Suppressor macrophage treated with lipopolysaccharide for 4 hours (primary cell): ENCODE measurements around the gene ITPK1.

Experiments used
- DNase-seq: peaks from one replicate; pipeline ENCODE4 v3.0.0-alpha.2; 2020

ITPK1 gene

DNA sequence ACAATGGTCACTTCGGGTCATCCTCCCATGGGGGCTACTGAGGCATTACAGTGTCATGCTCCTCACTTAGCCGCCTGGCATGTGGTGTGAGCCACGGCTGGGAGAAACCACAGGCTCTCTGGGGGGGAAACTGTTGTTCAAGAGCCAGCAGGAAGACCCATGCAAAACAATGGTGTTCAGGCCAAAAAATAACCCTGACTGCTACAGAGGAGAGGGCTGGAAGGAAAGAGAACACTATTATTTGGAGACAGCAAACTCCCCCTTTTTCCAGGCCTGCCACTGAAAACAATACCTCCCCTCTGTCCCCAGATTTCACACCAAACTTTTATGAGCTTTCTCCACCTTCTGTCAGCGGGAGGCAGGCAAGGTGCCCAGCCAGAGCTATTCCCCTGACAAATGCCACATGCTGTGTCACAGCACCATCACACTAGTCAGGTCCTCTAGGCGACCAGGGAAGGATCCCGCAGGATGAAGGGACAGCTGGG is 109.1 kb downstream of the ITPK1 start:
- no peak for DNase-seq

DNA sequence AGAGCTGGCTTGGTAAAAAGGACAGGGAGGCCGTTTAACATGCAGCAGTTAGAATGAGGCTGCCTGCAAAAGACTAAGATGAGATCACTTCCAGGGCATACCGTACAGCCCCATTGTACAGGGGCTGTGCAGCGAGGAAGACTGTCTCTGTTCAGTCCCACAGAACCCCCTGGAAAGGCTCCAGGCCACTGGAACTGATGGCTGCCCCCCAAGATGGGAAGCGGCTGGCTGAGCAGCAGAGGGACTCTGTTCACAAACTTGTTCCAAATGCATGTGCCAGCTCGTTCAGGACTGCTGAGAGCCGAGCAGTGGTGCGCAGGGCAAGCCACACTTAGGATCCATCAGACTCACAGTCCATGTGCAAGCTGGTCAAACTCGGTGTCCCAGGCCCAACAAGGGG is 109.9 kb downstream of the ITPK1 start:
- DNase-seq = no peak

DNA sequence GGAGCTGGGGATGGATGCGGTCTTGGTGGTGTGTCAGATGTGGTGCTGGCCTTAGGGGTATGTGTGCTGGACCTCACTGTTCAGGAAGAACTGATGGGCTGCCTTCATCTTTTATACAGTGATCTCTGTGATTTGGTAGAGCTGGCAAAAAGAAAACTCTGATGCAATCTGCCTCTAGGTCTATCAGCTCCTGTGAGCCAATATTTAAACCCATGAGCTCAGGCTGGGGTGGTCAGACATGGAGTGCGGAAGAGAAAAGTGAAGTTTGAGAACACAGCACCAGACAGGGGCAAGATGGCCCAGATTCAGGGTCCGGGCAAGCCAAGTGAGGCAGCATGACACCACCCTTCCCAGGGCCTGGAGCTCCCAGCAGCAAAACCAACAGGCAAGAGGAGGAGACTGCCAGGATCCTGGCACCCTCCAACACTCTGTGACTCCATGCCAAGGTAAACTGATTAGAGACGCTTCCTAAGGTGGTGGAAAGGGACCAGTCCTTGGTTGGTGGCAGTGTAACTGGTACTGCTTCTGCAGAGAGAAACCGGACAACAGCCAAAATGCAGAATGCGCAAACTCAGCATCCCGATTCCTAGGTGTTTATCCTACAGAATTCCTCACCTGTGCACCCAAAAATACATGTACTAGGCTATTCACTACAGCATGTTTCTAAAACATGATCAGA is 110.5 kb downstream of the ITPK1 start:
- no peak for DNase-seq

DNA sequence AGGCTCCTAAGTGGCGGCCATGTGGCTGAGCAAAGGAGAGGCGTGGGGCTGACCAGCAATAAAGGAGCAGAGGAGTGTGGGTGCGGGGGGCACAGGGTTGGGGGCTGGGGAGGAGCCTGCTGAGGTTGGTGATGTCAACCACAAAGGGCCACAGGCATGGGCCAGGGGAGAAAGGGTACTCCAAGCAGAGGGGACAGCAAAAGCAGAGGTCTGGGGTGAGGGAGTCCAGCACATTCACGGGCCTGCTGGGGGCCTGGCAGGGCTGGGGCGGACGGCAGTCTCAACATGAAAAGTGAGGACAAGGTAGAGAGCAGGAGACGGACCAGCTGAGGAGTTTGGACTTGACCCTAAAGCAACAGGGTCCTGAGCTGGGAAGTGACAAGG is 111.0 kb downstream of the ITPK1 start:
- DNase-seq = no peak

DNA sequence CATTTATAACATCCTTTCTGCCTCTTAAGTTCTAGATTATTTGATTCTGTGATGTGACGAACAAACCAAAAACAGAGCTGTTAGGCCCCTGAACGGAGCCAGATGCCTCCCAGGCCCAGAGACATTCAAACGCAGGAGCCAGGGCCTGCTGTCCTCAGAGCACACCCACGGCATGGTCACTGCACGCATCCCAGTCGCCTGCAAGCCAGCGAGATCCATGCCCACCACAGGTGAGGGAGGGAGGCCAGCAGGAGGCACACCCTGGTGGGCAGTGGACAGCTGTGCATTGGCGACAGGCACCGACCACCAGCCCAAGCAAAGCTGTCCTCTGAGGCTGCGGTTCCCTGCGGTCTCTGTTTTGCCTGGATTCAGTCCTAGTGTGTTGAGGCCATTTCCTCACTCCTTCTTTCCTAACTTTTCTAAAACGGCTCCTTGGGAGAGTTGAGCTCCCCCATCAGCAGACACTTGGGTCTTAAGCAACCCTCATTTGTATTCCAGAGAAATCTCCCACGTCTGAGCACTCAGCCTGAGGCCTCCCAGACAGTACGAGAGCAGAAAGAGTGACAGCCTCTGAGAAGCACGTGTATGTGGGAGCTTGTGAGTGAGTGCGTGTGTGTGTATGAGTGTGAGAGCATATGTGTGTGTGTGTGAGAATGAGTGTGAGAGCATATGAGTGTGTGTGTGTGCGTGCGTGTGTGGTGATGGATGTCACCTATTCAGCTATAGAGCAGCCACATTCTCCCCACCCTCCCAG is 111.6 kb downstream of the ITPK1 start:
- DNase-seq = no peak

DNA sequence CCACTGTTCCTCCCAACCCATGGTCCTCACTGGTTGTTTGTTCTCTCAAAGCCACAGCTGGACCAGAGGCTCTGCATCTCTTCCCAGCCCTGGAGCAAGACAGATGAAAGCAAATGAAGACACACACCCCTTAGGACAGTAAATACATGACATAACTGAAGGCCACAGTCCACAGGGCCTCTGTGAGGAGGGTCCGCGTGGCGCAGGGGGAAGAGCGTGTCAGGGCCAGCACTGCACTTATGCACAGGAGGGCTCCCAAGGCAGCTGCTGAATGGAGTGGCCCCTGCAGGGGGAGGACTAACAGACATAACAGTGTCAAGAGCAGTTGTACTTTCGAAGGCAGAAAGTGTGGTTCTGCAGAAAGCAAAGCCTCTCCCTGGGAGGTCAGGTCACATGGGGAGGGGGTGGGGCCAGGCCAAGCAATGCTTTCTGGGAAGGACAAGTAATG is 112.8 kb downstream of the ITPK1 start:
- no peak for DNase-seq

DNA sequence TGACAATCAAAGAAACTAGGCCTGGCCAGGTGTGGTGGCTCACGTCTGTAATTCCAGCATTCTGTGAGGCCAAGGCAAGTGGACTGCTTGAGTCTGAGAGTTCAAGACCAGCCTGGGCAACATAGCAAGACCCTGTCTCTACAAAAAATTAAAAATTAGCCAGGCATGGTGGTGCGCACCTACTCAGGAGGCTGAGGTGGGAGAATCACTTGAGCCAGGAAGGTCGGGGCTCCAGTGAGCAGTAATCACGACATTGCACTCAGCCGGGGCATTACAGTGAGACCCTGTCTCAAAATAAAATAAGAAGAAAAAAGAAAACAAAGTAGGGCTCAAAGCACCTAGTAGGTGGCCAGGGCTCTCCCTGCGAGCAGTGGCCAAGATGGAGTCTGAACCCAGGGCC is 113.7 kb downstream of the ITPK1 start:
- no peak for DNase-seq

DNA sequence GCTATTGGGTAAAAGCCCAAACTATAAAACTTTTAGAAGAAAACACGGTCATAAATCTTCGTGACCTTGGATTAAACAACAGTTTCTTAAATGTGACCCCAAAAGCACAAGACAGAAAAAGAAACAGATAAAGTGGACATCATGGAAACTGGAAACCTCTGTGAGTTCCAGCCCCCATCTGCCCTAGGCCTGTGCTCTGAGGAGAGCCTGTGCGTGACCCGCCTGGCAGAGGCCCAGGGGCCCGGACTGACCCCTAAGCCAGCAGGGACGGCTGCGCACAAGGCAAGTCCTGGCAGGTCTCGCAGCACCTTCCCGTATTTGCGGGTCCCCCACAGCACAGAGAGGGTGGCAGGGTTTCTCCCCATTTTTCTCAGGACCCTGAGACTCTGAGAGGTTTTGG is 116.8 kb downstream of the ITPK1 start:
- no peak for DNase-seq

DNA sequence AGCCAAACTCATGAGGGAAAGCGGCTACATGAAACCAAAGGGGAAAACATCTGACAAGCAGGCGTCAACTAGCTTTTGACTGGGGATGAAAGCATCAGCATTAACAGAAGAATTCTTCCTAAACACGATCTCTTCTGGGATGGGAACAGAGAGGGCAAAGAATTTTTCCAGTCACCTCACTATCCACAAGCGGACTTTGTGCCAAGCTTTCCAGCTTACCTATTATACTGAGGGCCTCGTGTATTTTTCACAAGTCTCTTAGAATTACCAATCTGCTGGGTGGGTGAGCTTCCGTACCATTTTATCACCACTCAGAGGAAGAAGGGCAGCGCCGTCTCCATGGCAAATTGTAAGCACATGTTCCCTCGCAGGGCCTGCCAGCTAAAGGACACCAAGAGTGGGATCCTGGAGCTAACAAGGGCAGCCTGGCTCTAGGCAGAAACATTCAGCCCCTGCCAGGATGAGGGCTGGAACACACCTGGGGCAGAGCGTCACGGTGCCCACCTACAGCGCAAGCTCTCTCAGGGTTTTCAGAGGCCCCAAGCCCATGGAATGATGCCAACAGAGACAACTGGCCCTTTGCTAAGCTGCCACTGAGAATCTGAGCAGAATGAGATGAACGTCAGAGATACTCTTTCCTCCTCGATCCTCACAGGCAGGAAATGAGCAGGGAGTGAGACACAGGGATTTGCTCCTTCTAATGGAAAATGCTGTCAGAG is 118.2 kb downstream of the ITPK1 start:
- no peak for DNase-seq

DNA sequence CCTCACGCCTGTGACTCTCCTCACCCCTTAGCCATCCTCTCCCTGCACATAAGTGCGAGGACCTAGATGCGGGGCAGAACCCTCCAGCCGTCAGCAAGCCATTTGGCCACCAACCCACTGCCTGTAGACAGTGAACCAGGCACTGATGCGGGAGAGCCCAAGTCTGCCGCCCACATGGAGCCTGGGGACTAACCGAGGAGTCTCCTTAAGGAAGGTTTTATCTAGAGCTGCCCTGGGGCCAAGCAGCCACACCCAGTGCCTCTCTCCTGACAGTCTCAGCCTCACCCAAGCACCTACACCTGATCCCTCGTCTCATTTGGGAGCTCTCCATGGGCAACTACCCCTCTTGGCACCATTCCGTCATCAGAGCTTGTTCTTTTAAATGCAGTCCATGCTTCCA is 120.1 kb downstream of the ITPK1 start:
- no peak for DNase-seq

DNA sequence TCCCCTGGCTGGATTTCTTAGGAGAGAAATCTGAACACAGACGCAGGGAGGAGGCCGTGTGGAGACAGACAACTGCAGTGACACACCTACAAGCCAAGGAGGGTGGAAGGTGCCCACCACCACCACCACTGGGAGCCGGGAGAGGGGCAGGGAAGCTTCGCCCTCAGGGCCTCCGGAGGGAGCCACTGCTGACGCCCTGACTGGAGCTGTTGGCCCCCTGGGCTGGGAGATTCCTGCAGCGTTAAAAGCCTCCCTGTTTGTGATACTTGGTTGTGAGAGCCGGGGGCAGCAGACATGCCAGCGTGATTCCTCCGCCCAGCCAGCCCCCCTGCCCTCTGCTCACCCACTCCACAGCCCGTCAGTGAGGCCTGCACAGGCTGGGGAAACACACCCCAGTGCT is 120.8 kb downstream of the ITPK1 start:
- DNase-seq = no peak

DNA sequence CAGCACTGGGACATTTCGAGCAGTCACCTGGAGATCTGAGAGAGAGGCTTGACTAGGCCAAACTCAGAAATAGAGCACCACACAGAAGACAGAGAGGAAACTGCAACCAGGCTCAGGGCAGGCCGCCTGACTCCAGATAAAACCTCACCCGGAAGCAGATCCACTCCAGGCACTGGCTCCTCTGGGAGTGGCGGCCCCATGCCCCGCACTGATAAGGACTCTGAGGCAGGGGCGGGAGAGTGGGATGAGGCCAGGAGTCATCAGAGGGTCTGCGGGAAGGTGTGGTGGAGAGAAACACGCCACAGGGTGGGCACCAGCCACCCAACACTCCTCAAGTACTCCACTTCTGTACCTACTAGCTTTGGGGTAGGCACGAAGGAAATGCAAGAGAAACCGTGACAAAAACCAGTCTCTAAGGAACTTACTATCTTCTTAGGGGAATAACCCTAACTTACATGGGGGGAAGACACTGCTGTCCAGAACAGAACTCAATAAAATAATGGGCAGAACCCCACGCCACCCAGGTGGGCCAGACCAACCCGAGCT is 121.5 kb downstream of the ITPK1 start:
- no peak for DNase-seq

DNA sequence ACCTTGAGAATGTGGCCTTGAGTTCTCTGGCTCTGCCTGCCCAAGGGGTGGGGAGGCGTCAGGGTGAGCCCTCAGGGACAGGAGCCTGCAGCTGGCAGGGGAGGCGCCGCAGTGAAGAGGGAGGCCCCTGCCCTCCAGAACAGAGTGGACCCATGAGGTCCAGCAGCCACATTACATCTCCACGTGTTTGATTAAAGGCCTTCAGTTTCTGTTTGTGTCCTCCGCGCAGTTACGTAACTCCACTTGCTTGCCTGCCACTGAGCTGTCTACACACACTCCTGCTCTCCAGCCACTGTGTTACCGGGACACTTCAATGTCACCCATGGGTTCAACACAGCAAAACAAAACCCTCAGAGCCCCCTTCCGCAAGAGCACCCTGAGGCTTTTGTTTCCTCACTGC is 122.4 kb downstream of the ITPK1 start:
- no peak for DNase-seq

DNA sequence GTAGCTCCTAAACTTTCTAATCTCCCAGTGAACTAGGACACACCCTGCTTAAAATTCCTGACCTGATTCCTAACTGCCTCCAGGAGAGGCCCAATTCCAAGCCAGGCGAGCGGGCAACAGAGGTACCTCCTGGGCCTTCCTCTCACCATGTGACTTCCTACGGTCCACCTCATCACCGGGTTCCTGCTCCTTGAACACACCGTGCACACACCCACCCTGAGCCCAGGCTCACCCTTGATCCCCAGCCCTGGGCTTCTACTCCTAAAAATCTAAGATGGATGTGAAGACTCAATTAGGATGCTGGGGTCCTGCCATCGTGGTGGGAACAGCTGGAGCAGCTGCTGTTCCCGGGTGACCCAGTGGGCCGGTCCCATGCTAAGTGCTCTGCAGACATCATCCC is 124.2 kb downstream of the ITPK1 start:
- no peak for DNase-seq

DNA sequence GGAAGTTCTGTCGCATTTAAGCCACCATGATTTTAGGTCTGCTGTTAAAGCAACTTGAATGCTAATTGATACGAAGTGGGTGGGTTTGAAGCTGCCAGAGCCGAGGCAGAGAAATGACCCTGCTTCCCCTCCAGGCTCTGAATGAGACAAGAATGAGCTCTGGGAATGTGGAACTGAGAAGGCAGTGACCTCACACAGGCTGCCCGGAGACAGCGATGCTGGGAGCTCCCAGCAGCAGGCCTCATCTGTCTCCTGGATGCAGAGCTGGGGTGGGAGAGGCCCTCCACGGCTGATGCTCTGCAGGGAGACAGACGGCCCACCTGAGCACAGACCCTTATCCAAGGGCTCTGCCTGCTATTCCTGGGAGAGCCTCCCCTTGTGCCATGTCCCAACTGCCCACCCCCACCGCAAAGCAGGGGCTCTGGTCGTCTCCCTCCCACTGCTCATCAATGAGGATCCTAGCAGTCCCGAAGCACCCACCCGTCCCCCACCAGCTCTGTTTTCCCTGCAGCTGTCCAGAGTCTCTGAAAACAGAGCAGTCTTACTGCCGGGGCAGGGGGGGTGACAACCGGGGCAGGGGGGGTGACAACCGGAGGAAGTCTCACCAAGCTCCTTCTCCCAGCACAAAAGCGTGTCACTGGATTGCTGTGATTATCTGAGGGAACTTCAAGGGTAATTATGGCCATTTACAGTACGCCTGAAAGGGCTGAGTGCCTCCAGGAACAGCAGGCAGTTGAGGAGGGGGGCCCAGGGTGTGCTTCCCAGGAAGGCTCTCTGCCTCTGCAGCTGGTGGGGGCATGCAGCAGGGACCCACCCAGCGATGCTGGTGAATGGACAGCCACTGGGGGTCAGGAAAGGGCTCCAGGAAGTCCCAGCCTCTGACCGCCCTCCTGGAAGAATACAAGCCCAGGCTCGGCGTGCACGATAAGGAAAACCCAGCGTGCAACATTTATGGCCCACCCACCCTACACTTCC is 125.0 kb downstream of the ITPK1 start:
- no peak for DNase-seq

DNA sequence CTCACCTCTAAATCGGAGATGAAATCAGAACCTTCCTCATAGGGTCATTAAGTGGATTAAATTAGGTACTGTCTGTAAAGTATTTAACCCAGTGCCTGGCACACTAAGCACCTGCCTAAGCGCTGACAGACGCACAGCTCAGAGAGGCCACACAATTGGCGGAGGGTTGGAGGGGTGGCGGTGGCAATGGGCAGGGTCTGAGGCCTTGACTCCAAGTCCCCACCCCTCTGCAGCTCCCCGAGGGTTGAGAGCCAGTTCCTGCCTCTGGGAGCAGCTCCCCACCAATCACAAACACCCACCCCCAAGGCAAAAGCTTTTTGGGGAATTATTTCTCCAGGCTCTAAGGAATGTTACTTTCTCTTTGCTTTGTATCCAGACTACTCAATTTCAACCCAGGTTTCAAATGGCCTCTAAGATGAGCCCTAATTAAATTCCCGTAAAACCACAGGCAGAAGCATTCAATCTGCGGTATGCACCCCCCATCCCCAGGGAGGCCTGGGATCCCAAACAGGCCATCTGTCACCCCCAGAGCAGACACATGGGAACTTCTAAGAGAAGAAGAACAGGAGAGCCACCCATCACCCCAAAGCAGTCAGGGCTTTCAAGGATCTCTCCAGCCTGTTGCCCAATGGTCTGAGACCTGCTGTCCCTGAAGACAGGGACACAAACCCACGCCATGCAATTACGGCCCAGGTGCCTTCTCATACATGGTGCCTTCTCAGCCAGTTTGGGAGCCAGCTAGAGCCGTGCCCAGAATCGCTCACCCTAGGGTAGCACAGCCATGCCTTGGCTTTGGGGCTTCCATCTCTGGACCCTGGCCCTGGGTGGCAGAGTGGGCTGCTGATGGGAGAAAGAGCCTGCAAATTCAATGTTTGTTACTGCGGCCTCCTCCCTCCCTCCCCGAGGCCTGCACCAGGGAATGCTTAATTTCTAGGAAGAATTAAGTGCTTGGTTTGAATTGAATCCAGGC is 126.7 kb downstream of the ITPK1 start:
- DNase-seq = no peak

DNA sequence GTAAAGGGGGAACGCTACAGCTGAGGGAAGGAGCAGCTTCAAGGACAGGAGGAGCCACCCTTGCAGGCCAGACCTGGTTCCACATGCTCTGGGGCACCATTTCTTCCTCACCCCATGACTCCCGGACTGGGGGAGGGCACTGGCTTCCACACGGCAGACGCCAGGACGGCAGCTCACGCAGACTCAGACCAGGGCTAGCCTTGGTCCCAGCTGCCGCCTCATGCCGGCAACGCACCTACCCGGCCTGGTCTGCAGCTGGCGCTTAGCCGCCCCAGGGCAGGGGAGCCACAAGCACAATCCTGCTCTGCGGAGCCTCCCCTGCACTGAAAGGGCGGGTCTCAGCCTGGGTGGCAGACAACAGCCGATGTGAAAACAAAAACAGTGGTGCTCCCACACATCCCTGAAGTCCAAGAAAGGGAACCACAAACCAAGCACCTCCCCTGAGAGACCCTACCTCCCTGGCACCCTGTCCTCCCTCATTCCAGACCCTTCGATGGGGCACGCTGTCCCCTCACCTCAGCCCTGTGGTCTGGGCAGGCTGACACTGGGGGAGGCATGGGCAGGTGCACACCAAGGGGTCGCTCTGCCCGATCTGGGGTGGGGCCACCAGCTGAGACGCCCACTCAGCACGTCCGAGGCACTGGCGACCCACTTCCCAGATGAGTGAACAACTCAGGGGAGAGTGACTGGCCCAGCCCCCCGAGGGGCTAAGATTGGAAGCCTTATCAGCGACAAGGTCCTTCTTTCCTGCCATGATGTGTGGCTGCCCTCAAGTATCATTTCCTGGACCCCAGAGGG is 127.8 kb downstream of the ITPK1 start:
- DNase-seq = no peak

DNA sequence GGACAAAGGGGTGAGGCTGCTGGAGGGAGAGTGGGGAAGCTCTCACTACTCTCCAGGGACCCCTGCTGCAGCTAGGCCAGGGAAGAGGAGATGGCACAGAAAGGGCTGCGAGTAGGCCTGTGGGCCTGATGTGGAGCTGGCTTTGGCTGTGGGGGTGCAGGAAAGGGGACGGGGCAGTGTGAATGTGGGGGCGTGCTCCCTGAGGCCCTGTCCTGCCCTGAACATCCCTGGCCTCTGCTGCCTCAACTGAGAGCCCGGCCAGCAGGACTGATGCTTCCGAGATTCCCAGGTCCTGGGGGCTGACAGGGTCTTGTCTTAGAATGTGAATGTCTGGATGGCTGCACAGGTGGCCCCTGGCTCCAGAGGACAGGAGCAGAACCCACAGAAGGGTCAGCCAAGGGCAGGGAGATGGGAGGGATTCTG is 128.6 kb downstream of the ITPK1 start:
- DNase-seq = no peak

DNA sequence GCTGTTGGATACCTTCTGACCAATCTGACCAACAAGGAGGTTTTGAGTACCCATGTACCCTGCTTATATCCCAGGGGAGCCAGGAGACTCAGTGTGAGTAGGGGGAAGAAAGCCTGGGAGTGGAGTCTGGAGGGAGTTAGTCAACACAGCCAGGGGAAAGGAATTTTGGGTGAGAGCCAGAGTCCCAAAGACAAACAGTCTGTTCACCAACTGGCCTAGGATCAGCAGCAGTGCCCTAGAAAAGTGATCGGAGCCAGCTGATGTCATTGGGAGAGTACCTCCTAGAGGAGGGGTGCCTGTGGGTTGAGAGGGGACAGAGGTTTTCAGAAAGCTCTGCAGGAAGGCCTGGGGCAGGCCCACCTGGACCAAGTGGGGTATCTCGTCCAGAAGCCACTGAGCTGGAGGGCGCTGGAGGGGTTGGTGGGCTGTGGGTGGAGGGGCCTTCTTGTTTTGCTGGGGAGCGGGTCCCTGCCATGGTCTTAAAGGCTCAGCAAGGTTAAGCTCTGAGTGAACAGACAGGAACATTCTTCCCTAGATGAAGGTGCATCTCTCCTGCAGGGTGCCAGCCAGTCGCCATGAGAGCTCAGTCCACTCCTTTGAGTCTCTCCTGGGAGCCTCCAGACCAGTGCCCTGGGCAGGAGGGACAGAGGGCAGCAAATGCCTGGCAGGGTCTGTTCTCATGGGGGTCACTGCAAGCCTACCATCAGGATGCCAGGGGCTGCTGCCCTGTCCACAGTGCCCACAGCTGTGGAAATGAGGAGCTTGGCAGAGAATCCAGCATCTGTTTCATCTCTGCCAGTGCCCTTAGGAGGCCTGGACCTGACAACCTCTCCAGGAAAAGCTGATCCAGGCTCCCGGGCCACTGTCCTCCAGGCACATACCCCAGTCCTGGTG is 129.2 kb downstream of the ITPK1 start:
- DNase-seq = no peak
